ENCODE results near the gene TMEM147.
"Not testable (repeated sequence)": the region's sequence is repeated elsewhere in the genome, so short reads cannot be mapped to it uniquely, and the experiment has no call there.

TMEM147 gene

GRCh38 chr19:35561436-35561835 lies 16.0 kb downstream of the TMEM147 start:
- DNase-seq: no peak

GRCh38 chr19:35562336-35562735 lies 16.9 kb downstream of the TMEM147 start:
- no peak for DNase-seq

GRCh38 chr19:35562776-35563175 lies 17.4 kb downstream of the TMEM147 start:
- no peak for DNase-seq

GRCh38 chr19:35563207-35563829 lies 17.9 kb downstream of the TMEM147 start, which contains the start of gene ATP4A:
Gene ATP4A, minus strand, starts transcription at chr19:35563658. Its CDS starts 29 bp downstream, at chr19:35563629.
- DNase-seq: no peak

- DNase-seq: no peak
Observed at GRCh38 chr19:35565016-35565856, 19.8 kb downstream of the TMEM147 start.

- DNase-seq: no peak
Observed at GRCh38 chr19:35566738-35567137, 21.3 kb downstream of the TMEM147 start.

- no peak for DNase-seq
Observed at GRCh38 chr19:35569281-35569781, 23.9 kb downstream of the TMEM147 start.

GRCh38 chr19:35571406-35571965 lies 26.1 kb downstream of the TMEM147 start:
- no peak for DNase-seq

GRCh38 chr19:35577918-35578317 lies 32.5 kb downstream of the TMEM147 start:
- DNase-seq: no peak

- no peak for DNase-seq
Observed at GRCh38 chr19:35578707-35579106, 33.3 kb downstream of the TMEM147 start.

- DNase-seq: no peak
Observed at GRCh38 chr19:35582760-35583159, 37.3 kb downstream of the TMEM147 start.

- peak in 1 of 51 donors; percentile 23 for DNase-seq
Observed at GRCh38 chr19:35585848-35586247, 40.4 kb downstream of the TMEM147 start, which contains the start of gene PMIS2. Gene PMIS2, plus strand, starts transcription at chr19:35586173. Its CDS starts 87 bp downstream, at chr19:35586260.

- no peak for DNase-seq
Observed at GRCh38 chr19:35587321-35587720, 41.9 kb downstream of the TMEM147 start.

GRCh38 chr19:35590875-35591274 lies 45.4 kb downstream of the TMEM147 start:
- no peak for DNase-seq

- DNase-seq: peak in 2 of 51 donors; percentile 0 to 2
Observed at GRCh38 chr19:35592226-35592625, 46.8 kb downstream of the TMEM147 start.

GRCh38 chr19:35595026-35595425 lies 49.6 kb downstream of the TMEM147 start:
- not testable (repeated sequence) for DNase-seq

- no peak for DNase-seq
Observed at GRCh38 chr19:35595928-35596327, 50.5 kb downstream of the TMEM147 start.

- no peak for DNase-seq
Observed at GRCh38 chr19:35596366-35596999, 51.1 kb downstream of the TMEM147 start.

Data from hypothalamus (tissue), 51 donors.